ENCODE measurements around the gene NGRN. TPM values are rescaled to one million over a fixed set of nuclear protein-coding genes. Genes with fewer than 3 reads are reported as not detected.

The NGRN gene, protein sequence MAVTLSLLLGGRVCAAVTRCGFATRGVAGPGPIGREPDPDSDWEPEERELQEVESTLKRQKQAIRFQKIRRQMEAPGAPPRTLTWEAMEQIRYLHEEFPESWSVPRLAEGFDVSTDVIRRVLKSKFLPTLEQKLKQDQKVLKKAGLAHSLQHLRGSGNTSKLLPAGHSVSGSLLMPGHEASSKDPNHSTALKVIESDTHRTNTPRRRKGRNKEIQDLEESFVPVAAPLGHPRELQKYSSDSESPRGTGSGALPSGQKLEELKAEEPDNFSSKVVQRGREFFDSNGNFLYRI
- total RNA-seq: 42.9 and 48.2 TPM in 2 replicates

DNA sequence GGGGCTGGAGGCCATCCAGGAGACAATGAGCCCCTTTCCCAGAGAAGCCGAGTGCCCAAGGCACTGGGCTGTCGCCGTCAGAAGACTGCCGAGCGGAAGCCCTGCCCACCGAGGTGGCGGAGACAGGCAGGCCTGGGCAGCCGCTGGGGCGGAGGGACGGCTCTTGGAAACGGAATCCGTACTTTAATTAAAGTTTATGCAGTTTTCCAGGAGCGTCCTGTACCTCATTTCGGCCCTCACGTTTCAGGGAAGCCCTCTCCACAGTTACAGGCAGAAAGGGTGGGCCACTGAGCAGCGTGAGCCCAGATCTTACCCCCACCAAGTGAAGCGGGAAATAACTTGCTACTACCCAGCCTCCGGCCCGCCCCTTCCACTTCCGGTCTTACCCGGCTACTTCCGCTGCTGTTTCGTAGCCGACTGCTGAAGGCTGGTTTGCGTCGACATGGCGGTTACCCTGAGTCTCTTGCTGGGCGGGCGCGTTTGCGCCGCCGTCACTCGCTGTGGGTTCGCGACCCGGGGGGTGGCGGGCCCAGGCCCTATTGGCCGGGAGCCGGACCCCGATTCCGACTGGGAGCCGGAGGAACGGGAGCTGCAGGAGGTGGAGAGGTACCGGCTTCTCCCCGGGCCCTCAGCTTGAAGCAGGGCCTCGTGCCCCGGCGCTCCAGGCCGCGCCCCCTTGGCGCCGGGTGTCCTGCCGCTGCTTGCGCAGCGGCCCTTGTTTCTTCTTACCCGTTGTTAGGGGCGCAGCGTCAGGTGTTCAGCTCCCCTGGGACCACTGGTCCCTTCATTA is at the start of gene NGRN:
Gene NGRN (plus strand): TSS at position 402 of the 790 bp plus-strand sequence. CDS start 41 bp downstream, at position 443.

DNA sequence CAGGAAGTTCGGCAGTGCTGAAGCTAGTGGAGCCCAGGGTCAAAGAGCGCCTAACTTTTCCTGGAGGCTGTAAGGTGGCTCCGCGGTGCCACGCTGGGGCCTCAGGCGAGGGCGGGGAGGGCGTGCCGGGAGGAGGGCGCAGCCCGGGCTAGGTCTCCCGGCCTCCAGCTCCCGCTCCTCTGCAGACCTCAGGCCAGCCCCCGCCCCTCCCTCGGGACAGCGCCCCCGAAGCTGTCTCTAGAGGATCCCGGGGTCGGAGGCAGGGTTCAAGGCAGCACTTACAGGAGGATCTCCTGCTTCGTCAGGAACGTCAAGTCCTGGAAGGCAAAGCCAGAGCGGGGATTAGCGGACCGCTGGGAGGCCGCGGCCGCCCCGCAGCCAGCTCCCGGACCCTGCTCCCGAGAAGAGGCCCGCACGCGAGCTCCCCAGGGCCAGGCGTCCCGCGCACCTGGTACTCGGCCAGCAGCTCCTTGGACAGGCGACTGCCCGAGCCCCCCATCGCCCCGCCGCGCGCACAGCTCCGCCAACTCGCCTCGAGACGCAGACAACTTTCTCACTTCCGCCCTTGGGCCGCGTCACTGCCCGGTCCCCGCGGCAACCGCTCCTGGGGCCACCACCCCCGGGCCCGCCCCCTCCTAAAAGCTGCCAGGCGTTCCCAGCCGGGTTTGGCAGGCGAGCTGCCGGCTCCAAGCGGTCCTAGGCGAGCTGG is 31.9 kb upstream of the NGRN start, which contains the start of gene CIB1:
Gene CIB1 (minus strand): TSS at position 555 of the 709 bp plus-strand sequence. CDS start 56 bp downstream, at position 499.

DNA sequence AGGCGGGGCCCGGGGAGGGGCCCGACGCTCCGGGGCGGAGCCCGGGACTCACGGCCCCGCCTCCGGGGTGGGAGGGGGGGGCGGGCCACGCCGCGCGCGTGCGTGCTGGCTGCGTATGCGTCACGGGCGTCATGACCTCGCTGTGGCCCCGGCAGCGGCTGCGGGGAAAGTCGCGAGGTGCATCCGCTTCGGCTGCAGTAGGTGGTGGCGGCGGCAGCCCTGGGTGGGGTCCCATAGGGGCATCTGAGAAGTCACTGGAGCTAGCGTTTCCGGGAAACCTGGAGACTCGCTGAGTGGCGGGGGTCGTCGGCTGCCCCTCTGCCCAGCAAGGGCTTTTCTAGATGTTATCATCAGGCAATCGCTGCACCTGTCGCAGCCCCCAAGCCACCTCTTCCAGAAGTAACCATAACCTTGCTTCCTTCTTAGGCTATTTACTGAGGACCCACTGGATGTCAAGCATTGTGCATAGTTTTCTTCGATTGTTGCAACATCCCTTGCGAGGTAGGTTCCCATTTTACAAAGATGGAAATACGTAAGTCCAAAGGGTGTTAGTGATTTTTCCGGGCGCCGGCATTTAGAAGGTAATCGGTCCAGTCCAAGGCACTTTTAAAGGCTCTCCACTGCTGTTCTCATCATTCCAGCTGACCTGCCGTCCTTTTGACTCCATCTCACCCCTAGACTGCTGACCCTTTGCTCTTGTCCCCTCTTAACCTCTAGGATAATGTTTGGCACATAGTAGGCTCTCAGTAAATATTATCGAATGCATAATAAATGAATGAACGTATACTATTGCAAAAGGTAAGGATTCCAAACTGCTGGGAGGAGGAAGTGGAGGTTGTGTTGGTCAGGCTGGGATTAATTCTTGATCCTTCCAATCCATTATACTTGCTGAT is 31.1 kb upstream of the NGRN start, which contains the start of gene GDPGP1:
Gene GDPGP1 (plus strand): TSS at position 114 of the 893 bp plus-strand sequence. CDS start 6,700 bp downstream, outside the sequence.

DNA sequence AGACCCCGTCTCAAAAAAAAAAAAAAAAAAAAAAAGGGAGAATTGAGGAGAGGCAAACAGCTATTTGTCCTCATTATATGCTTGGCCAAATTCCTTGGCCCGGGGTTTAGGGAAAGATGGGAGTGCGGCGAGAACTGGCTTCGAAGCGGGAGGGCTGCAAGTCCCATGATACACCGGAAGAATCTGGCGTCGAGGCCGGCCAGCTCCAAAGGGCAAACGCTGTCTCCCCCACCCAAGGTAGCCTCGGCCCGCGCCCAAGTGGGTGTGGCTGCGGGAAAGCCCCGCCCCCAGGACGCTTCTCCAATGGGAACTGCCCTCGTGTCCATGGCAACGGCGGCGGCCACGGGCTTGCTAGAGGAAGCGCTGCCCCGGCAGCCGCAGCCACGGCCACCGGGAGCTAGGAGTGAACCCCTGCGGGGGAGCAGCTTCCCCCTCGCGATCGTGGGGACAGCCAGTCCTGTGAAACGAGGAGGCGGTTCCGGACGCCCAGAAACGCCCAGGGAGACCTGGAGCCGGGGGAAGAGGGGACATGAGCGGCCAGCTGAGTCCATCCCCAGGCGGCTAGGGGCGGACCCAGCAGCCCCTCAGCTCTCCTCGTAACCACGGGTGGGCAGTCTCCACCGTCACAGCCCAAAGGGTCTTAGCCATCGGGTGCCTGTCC is 16.1 kb upstream of the NGRN start, which contains the start of gene TTLL13:
Gene TTLL13 (plus strand): TSS at position 354 of the 661 bp plus-strand sequence. CDS start 1,075 bp downstream, outside the sequence.

Other genes with a start within 250 kb of the NGRN start
- gene IDH2, start 163.2 kb upstream of the NGRN start, total RNA-seq: 24.0 and 37.2 TPM in 2 replicates
- 16.2 and 36.7 TPM in 2 replicates for gene SEMA4B, start 64.3 kb upstream of the NGRN start, total RNA-seq
- gene CIB1, start 31.7 kb upstream of the NGRN start, total RNA-seq: 28.2 and 40.2 TPM in 2 replicates
- gene GDPGP1, start 31.5 kb upstream of the NGRN start, total RNA-seq: 4.6 and 5.8 TPM in 2 replicates
- gene TTLL13, start 16.1 kb upstream of the NGRN start, total RNA-seq: 0.09 and 0.16 TPM in 2 replicates
- gene ZNF774, start 86.6 kb downstream of the NGRN start, total RNA-seq: 0.86 and 1.7 TPM in 2 replicates
- gene IQGAP1, start 122.6 kb downstream of the NGRN start, total RNA-seq: 83.8 and 172 TPM in 2 replicates